HK-2 (cell line): ENCODE results near the gene TBCD.
A peak's percentile ranks its signal among the peaks of the same experiment; 100 is the strongest.

Experiments
- DNase-seq: peaks from one replicate; pipeline ENCODE4 v3.0.0-alpha.2; 2018; ENCODE audit not compliant: unreplicated experiment

TBCD gene

GRCh38 chr17:82791532-82791931, 39.7 kb downstream of the TBCD start:
- DNase-seq, result peak; percentile 74

- no peak for DNase-seq
Observed at GRCh38 chr17:82793974-82794630, 42.2 kb downstream of the TBCD start.

GRCh38 chr17:82794781-82795482, 43.1 kb downstream of the TBCD start:
- DNase-seq, result no peak

DNA sequence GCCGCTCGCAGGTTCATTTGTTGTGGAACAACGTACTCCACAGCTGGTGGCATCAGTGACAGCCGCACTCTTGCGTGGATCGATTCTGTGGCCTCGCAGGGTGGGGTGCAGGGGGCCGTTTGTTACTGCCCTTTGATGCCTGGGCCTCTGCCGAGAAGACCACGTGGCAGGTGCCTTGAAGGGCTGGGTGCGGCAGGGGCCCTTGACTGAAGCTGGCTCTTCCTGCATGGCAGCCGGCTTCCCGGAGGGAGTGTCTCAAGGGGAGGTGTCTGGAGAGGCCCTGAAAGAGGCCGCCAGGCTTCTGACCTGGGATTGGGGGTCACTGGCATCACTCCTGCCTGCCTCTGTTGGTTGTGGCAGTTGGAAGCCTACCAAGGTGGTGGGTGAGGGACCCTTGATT, 43.8 kb downstream of the TBCD start:
- no peak for DNase-seq

GRCh38 chr17:82797061-82797460, 45.2 kb downstream of the TBCD start:
- no peak for DNase-seq

DNA sequence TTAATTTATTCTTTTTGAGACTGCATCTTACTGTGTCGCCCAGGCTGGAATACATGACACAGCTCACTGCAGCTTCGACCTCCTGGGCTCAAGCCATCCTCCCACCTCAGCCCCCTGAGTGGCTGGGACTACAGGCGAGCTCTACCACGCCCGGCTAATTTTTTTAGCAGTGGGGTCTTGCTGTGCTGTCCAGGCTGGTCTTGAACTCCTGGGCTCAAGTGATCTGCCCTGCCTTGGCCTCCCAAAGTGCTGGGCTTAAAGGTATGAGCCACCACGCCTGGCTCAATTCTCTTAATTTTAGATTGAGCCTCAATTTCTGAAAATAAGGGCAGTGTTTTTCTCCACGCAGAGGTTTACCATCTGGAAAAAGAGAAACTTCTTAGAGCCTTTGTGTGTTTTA, 46.9 kb downstream of the TBCD start:
- no peak for DNase-seq

- DNase-seq, result no peak
Observed at GRCh38 chr17:82799591-82799990, 47.7 kb downstream of the TBCD start.

DNA sequence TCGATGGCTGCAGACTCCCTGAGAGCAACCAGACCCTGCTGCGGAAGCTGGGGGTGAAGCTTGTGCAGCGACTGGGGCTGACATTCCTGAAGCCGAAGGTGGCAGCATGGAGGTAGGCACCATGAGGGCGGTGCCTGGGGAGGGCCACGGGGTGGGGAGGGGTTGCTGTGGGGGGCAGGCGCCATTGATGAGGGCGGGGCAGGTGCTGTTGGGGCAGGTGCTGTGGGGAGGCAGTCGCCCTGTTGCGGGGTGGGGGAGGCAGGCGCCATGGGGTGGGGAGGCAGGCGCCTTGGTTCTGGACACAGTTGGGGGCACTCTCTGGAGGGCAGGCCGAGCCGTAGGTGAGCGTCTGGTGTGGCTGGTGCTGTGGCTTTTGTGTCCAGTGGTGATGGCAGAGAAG, 49.0 kb downstream of the TBCD start:
- no peak for DNase-seq

- no peak for DNase-seq
Observed at GRCh38 chr17:82801377-82801970, 49.6 kb downstream of the TBCD start.

GRCh38 chr17:82802075-82802780, 50.4 kb downstream of the TBCD start:
- no peak for DNase-seq

- DNase-seq, result no peak
Observed at GRCh38 chr17:82803185-82803584, 51.3 kb downstream of the TBCD start.

DNA sequence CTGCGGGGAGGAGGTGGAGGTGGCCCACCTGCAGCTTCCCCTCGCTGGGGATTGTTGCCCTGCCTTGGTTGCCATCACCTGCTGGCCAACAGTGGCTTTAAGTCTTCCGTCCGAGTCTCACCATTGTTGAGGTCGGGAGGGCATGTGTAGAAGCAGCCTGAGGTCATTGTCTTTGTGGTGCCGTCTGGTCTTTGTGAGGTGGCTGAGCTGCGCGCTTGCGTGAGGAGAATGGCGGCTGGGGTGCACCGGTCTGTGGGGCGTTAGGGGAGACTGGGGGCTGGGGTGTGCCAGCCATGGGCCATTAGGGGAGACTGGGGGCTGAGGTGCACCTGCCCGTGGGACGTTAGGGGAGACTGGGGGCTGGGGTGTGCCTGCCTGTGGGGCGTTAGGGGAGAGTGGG, 51.7 kb downstream of the TBCD start:
- no peak for DNase-seq

DNA sequence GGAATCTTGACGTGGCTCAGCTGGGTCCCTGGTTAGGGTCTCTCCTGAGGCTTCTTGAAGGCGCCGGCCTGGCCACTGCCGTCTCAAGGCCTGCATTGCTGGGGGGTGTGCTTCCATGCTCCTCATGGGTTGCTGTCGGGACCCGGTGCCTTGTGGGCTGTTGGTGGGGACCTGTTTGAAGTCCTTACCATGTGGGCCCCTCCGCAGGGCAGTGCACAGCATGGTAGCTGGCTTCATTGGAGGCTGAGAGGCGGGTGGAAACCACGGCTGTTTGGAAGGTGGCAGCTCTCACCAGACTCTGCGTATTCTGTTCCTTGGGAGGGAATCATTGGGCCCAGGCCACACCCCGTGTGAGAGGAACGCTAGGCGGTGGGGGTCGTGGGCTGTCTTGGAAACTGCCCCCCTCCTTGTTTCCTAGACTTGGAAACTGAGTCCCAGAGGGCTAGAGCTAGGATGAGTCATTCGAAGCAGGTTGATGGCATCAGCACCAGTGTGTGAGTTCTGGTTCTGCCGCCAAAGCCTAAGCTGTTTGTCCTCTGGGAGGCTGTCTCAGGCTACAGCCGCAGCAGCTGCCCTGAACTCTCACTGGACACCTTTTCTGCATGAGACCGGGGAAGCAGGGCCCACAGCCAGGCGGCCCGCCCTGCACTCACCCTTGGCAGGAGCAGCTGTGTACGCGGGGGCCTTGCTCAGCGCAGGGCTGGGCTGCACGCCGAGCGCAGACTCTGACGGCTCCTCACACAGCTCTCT, 52.8 kb downstream of the TBCD start:
- DNase-seq, result no peak

GRCh38 chr17:82805254-82805653, 53.4 kb downstream of the TBCD start:
- no peak for DNase-seq

DNA sequence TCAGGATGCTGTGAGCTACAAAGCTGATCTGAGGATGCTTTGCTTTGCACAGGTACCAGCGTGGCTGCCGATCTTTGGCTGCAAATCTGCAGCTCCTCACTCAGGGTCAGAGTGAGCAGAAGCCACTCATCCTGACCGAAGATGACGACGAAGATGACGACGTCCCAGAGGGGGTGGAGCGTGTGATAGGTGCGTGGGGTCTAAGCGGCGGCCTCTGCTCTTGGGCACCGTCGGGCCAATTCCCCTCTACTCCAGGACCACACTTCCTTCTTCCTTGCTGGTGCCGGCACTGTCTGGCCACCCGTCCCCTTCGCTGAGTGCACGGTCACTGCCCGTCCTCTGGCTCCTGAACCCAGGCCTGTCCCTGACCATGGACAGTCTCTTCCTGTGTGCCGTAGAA, 54.0 kb downstream of the TBCD start:
- DNase-seq, result no peak

DNA sequence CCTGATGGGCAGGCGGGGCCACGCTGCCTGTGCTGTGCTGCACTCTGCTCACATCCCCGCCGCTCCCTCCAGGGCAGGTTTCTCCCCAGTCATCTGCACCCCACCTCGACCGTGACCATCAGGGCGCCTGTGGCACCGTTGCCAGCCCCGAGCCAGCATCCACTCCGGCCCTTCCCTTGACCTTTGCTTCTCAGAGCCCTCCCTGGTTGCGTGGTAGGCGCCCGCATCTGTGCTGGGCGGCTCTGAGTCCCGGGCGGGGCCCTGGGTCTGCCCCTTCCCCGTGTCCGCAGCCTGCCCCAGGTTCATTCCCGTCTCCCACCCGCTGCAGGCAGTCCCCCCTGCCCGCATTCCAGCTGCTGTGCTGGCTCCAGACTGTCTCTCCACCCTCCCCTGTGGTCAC, 54.8 kb downstream of the TBCD start:
- no peak for DNase-seq

DNA sequence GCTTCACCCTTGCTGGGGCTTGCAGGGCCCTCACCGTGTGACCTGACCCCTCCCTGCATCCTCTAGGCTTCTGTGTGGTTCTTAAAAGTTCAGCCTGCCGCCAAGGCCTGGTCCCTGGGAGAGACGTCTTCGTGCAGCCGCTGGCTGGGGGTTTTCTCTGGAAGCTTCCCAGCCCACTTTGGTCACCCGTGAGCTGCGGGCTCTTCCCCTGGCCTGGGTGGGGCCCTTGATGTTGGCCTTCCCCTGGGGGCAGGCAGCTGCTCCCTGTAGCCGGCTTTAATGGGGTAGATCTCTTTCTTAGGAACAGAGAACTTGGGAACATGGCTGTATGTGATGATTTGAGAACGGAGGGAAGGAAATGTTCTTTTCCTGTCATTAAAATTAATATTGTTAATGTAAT, 55.2 kb downstream of the TBCD start:
- DNase-seq, result no peak

GRCh38 chr17:82807562-82807961, 55.7 kb downstream of the TBCD start:
- DNase-seq, result no peak

- no peak for DNase-seq
Observed at GRCh38 chr17:82808006-82808405, 56.1 kb downstream of the TBCD start.

- DNase-seq, result no peak
Observed at GRCh38 chr17:82808921-82809905, 57.3 kb downstream of the TBCD start.
